Tibial nerve (tissue), 4 donors: Measurements from ENCODE around the gene NAA25. TPM values are rescaled to one million over a fixed set of nuclear protein-coding genes. Genes with fewer than 3 reads are reported as not detected.
A peak's percentile ranks its signal among the peaks of the same experiment; 100 is the strongest.

ENCODE experiments used
- DNase-seq, 2 donors: peaks; one replicate each; pipeline ENCODE4 v3.0.0-alpha.2; 2019; ENCODE audit warnings: low spot score in 2 of 2
- H3K27ac ChIP-seq, 4 donors: fragments of 200-600 bp; sonication (generic) in 3 of 4; one replicate each; pipeline ENCODE4 v1.5.1; 2017 to 2019; ENCODE audit warnings: mild to moderate bottlenecking in 1 of 4
- H3K27me3 ChIP-seq, 2 donors: fragments of 200-600 bp; sonication (generic) in 1 of 2; one replicate each; pipeline versions ENCODE4 v1.5.1 to v1.6.0; 2017 to 2019
- H3K36me3 ChIP-seq, 3 donors: fragments of 200-600 bp; sonication (generic); one replicate each; pipeline ENCODE4 v1.5.1; 2018 to 2019
- H3K4me1 ChIP-seq, 4 donors: fragments of 200-600 bp; sonication (generic) in 3 of 4; one replicate each; pipeline ENCODE4 v1.5.1; 2017 to 2019
- H3K4me3 ChIP-seq, 4 donors: fragments of 200-600 bp; sonication (generic) in 3 of 4; one replicate each; pipeline ENCODE4 v1.5.1; 2017 to 2019; ENCODE audit warnings: mild to moderate bottlenecking in 1 of 4, moderate library complexity in 1 of 4
- H3K9me3 ChIP-seq, 4 donors: fragments of 200-600 bp; sonication (generic) in 3 of 4; one replicate each; pipeline ENCODE4 v1.5.1; 2017 to 2019
- EP300 ChIP-seq, 2 donors: sonication (generic); formaldehyde crosslinking; IDR thresholded peaks; one replicate each; pipeline ENCODE4 v1.6.1; 2017; ENCODE audit warnings: antibody characterized with exemption in 2 of 2, mild to moderate bottlenecking in 1 of 2
- POLR2A ChIP-seq, 2 donors: fragments of 450-650 bp; IDR thresholded peaks; one replicate each; pipeline ENCODE4 v1.6.1; 2017; ENCODE audit warnings: antibody characterized with exemption in 2 of 2, mild to moderate bottlenecking in 2 of 2, moderate library complexity in 2 of 2
- WGBS, 2 donors: methylation state at CpG; one replicate each; pipeline ENCODE4 v1.1.5; 2018; 5-methylcytosine and 5-hydroxymethylcytosine counted together
- total RNA-seq, 4 donors: library from RNA; depleted of rRNA; stranded (reverse); fragments of >200 nt; gene quantifications; one replicate each; pipeline ENCODE4 v1.1.0, GENCODE V29; 2016
- TF ChIP-seq, protein P1 (sequence below), 5 experiments: fragments of 200-600 bp in 3 of 5; fragments of 450-650 bp in 2 of 5; sonication (generic) in 3 of 5; IDR thresholded peaks; one replicate each; pipeline ENCODE4 v1.5.1; 2016 to 2019; ENCODE audit warnings: antibody characterized with exemption in 5 of 5, mild to moderate bottlenecking in 3 of 5, moderate library complexity in 2 of 5

Gene NAA25
- total RNA-seq, 4 donors from 2014 or later: 22.7 to 40.4 (median 34.2) TPM

DNA sequence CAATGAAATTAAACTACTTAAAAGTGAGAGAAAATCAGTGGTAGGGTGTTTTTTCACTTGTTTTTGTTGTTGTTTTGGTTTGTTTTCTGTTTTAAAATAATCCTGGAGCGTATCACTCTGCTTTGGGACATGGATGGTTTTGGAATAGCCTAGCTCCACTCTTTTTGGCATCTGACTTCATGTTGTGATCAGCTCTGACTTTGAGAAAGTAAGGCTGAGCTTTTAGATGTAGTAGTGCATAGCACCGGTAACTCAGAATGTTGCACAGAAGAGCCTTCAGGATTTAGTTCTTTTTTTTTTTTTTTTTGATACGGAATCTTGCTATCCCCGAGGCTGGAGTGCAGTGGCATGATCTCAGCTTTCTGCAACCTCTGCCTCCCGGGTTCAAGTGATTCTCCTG, 24.8 kb upstream of the NAA25 start:
- TF ChIP-seq POLR2A (IDR thresholded peaks at IDR 0.05) (no peak), EP300 (IDR thresholded peaks at IDR 0.05) (no peak)
- TF ChIP-seq, protein P1, sequence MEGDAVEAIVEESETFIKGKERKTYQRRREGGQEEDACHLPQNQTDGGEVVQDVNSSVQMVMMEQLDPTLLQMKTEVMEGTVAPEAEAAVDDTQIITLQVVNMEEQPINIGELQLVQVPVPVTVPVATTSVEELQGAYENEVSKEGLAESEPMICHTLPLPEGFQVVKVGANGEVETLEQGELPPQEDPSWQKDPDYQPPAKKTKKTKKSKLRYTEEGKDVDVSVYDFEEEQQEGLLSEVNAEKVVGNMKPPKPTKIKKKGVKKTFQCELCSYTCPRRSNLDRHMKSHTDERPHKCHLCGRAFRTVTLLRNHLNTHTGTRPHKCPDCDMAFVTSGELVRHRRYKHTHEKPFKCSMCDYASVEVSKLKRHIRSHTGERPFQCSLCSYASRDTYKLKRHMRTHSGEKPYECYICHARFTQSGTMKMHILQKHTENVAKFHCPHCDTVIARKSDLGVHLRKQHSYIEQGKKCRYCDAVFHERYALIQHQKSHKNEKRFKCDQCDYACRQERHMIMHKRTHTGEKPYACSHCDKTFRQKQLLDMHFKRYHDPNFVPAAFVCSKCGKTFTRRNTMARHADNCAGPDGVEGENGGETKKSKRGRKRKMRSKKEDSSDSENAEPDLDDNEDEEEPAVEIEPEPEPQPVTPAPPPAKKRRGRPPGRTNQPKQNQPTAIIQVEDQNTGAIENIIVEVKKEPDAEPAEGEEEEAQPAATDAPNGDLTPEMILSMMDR (IDR thresholded peaks at IDR 0.05): no peak
- 91 to 92% methylated on average over 5 of the region's 5 CpGs for WGBS, 2 donors
- H3K36me3 ChIP-seq: peaks cover 0 to 44% (median 24%) of the 10 kb centered on the region in 3 donors
- no peak for DNase-seq
- H3K27ac ChIP-seq: peak overlapping the region in 1 of 4 donors; percentile 1
- H3K27me3 ChIP-seq: no peaks in the 10 kb centered on the region
- H3K4me1 ChIP-seq: peaks cover 0 to 44% (median 21%) of the 10 kb centered on the region in 4 donors
- H3K4me3 ChIP-seq: no peak overlapping the region
- no peaks in the 10 kb centered on the region for H3K9me3 ChIP-seq

- H3K36me3 ChIP-seq: peaks cover 0 to 27% (median 16%) of the 10 kb centered on the region in 3 donors
- H3K4me1 ChIP-seq: peaks cover 0 to 62% (median 30%) of the 10 kb centered on the region in 4 donors
- H3K9me3 ChIP-seq: no peaks in the 10 kb centered on the region
- no peak overlapping the region for H3K4me3 ChIP-seq
- peak overlapping the region in 2 of 4 donors; percentile 62 to 71 for H3K27ac ChIP-seq
- no peak for DNase-seq
- no peak for TF ChIP-seq POLR2A (IDR thresholded peaks at IDR 0.05)
- TF ChIP-seq, protein P1 (IDR thresholded peaks at IDR 0.05): no peak
- no peak for TF ChIP-seq EP300 (IDR thresholded peaks at IDR 0.05)
- H3K27me3 ChIP-seq: no peaks in the 10 kb centered on the region
- WGBS, 2 donors: 71 to 73% methylated on average over 1 of the region's 1 CpG
Observed at GRCh38 chr12:112131686-112132085, 23.1 kb upstream of the NAA25 start.

GRCh38 chr12:112130441-112130998, 21.9 kb upstream of the NAA25 start:
- Histone ChIP-seq H3K27ac (peak overlapping the region in 3 of 4 donors; percentile 53 to 71 (median 62)), H3K4me1 (peaks cover 0 to 69% (median 33%) of the 10 kb centered on the region in 4 donors), H3K4me3 (peak overlapping the region in 1 of 4 donors; percentile 8), H3K9me3 (no peaks in the 10 kb centered on the region), H3K27me3 (no peaks in the 10 kb centered on the region), H3K36me3 (peaks cover 0 to 15% (median 7%) of the 10 kb centered on the region in 3 donors)
- WGBS, 2 donors: 33 to 41% methylated on average over 2 of the region's 2 CpGs
- TF ChIP-seq, protein P1 (IDR thresholded peaks at IDR 0.05): no peak
- TF ChIP-seq POLR2A (IDR thresholded peaks at IDR 0.05) (no peak), EP300 (IDR thresholded peaks at IDR 0.05) (no peak)
- no peak for DNase-seq

GRCh38 chr12:112126911-112127310, 18.3 kb upstream of the NAA25 start:
- 80 to 85% methylated on average over 7 of the region's 7 CpGs for WGBS, 2 donors
- peak overlapping the region in 1 of 4 donors; percentile 95 for H3K4me3 ChIP-seq
- peaks cover 0 to 76% (median 33%) of the 10 kb centered on the region in 4 donors for H3K4me1 ChIP-seq
- H3K27me3 ChIP-seq: no peaks in the 10 kb centered on the region
- no peaks in the 10 kb centered on the region for H3K36me3 ChIP-seq
- no peaks in the 10 kb centered on the region for H3K9me3 ChIP-seq
- H3K27ac ChIP-seq: peak overlapping the region in 2 of 4 donors; percentile 89 to 95
- DNase-seq: no peak
- no peak for TF ChIP-seq POLR2A (IDR thresholded peaks at IDR 0.05)
- TF ChIP-seq, protein P1 (IDR thresholded peaks at IDR 0.05): no peak
- TF ChIP-seq EP300 (IDR thresholded peaks at IDR 0.05): no peak

- H3K27me3 ChIP-seq: no peaks in the 10 kb centered on the region
- H3K27ac ChIP-seq: peak overlapping the region; percentile 53 to 97 (median 92)
- H3K36me3 ChIP-seq: no peaks in the 10 kb centered on the region
- 0 to 3% methylated on average over 16 to 25 of the region's 25 CpGs for WGBS, 2 donors
- peak overlapping the region; percentile 56 to 95 (median 86) for H3K4me3 ChIP-seq
- TF ChIP-seq EP300 (IDR thresholded peaks at IDR 0.05) (no peak), POLR2A (IDR thresholded peaks at IDR 0.05) (no peak)
- TF ChIP-seq, protein P1 (IDR thresholded peaks at IDR 0.05): no peak
- no peaks in the 10 kb centered on the region for H3K9me3 ChIP-seq
- H3K4me1 ChIP-seq: peaks cover 0 to 73% (median 32%) of the 10 kb centered on the region in 4 donors
- DNase-seq: no peak
Observed at GRCh38 chr12:112126000-112126438, 17.4 kb upstream of the NAA25 start.
